ENCODE results near the gene MICB. TPM values are rescaled to one million over a fixed set of nuclear protein-coding genes. Genes with fewer than 3 reads are reported as not detected.

The MICB gene
- total RNA-seq, 1 donor from 2014 or later, result 14.5 TPM

GRCh38 chr6:31541658-31542521 lies 43.9 kb downstream of the MICB start, which contains the start of gene DDX39B:
Gene DDX39B (minus strand): TSS chr6:31542003. CDS start chr6:31540532, 1,471 bp downstream.
- DNase-seq, result peak; percentile 98

GRCh38 chr6:31543639-31544038 lies 45.7 kb downstream of the MICB start:
- DNase-seq, result no peak

GRCh38 chr6:31544676-31545075 lies 46.7 kb downstream of the MICB start:
- no peak for DNase-seq

GRCh38 chr6:31545291-31545690 lies 47.3 kb downstream of the MICB start:
- no peak for DNase-seq

GRCh38 chr6:31546339-31546957 lies 48.5 kb downstream of the MICB start, which contains the start of gene ATP6V1G2:
Gene ATP6V1G2 (minus strand): TSS chr6:31546608. CDS start chr6:31546559, 49 bp downstream.
- peak; percentile 94 for DNase-seq

- peak; percentile 98 for DNase-seq
These were observed 49.2 kb downstream of the MICB start, which contains the start of gene NFKBIL1 for GRCh38 chr6:31546958-31547726. Gene NFKBIL1 (plus strand): TSS chr6:31547608. CDS start chr6:31547695, 87 bp downstream.

GRCh38 chr6:31547727-31548543 lies 50.0 kb downstream of the MICB start:
- no peak for DNase-seq

- no peak for DNase-seq
These were observed 50.6 kb downstream of the MICB start for GRCh38 chr6:31548544-31548873.

- DNase-seq, result peak; percentile 92
These were observed 53.4 kb downstream of the MICB start for GRCh38 chr6:31551371-31551770.

GRCh38 chr6:31556307-31556706 lies 58.4 kb downstream of the MICB start:
- DNase-seq, result no peak

GRCh38 chr6:31557443-31558317 lies 59.7 kb downstream of the MICB start:
- DNase-seq, result peak; percentile 50

GRCh38 chr6:31558318-31558625 lies 60.3 kb downstream of the MICB start:
- no peak for DNase-seq

- DNase-seq, result peak; percentile 56
These were observed 60.9 kb downstream of the MICB start for GRCh38 chr6:31558631-31559500.

GRCh38 chr6:31559606-31559957 lies 61.6 kb downstream of the MICB start:
- no peak for DNase-seq

- peak; percentile 99 for DNase-seq
These were observed 62.2 kb downstream of the MICB start for GRCh38 chr6:31559958-31560696.

- no peak for DNase-seq
These were observed 62.7 kb downstream of the MICB start for GRCh38 chr6:31560697-31561058.
